NCI-H1105 treated with DMSO at 0.1 percent for 48 hours (cell line): ENCODE measurements around the gene NAALADL2.
"Not testable (repeated sequence)": the region's sequence is repeated elsewhere in the genome, so short reads cannot be mapped to it uniquely, and the experiment has no call there.

Experiments used
- DNase-seq: peaks from one replicate; lab custom pipeline; 2025; lab: John Stamatoyannopoulos, UW

The NAALADL2 gene

DNA sequence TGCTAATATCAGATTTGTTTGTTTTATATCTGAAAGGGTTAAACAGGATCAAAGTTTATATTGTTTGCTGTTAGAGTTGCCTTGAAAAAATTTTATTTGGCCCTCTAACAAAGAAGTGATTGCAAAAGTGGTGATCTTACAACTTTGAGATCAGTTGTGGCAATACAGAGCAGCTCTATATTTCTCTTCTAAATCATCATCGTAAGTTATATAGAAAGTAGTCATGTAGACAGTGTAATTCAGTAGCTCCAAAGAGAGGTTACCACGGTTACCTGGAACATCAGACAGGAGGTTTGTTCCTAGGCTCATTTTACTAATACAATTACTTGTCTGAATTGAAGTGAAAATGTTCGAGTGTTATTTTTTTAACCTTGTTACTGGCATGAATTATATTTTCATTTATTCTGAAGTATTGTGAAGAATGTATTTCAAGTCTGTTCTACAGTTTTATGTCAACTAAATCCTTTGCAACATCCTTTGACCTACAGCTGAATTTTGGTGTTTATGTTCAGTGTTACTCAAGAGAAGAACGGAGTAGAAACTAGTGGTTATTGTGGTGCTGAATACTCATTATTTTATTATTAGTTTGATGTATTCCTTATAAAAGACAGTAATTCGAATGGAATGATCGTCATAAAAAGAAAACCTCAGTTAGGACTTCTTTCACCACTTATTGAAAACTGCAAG lies 214.2 kb downstream of the NAALADL2 start:
- DNase-seq = peak; percentile 67

DNA sequence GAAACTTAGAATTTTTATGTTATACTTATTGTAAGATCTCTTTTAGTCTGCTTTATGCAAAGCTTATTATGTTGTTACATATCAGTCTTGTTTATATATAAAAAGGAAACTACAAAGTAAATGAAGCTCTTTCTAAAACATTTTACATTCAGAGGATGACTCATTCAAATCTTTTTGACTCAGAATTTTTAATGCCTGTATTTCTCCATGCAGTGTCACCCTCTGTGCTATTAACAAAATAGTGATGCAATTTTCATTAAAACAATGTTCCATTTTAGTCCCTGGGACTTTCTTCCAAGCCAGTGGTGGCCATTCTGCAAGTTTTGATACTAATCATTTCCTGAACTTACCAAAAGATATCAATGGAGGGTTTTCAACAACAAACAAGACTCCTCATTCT lies 216.1 kb downstream of the NAALADL2 start:
- no peak for DNase-seq

DNA sequence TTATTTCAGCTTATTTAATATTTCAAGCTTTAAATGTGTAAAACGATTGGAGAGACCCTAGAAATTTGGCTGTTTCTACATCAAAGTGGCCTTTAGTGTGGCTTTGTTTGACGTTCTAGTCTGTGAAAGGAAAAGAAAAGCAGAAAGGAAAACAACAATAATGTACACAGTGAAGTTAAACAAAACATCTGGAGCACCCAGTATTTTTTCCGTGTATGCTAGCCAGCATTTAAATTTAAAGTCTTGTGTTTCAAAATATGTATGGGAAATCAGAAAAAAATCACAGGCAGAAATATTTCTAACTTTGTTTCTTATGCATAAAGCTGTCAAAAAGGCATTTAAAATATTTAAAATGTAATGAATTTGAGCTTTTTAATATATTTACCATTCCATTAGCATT lies 218.1 kb downstream of the NAALADL2 start:
- no peak for DNase-seq

DNA sequence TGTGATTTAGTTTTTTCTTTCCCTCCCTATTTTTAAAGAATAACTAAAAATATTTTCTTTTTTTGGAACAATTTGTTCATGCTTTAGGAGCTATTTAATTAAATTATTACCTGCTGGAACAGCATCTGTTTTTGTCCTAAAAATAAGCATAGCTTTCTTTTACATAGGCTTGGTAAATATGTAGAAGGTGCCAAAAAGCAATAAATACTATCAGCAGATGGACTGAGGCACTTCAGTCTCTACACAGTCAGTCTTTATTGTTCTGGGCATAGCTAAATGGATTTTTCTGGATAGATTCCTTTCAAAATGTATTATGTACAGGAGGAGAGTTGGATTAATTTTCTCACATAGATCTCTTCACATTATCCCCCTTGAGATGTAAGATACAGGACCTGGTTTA lies 223.5 kb downstream of the NAALADL2 start:
- DNase-seq = peak; percentile 95

DNA sequence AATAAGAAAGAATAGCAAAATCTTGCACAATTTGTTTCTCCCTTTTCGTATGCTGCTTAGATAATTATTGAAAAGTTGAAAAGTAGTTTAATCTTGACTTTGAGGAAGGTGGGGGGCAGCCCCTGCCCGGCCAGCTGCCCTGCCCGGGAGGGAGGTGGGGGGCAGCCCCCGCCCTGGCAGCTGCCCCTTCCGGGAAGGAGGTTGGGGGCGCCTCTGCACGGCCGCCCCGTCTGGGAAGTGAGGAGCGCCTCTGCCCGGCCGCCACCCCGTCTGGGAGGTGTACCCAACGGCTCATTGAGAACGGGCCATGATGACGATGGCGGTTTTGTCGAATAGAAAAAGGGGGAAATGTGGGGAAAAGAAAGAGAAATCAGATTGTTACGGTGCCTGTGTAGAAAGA lies 228.0 kb downstream of the NAALADL2 start:
- DNase-seq = not testable (repeated sequence)

DNA sequence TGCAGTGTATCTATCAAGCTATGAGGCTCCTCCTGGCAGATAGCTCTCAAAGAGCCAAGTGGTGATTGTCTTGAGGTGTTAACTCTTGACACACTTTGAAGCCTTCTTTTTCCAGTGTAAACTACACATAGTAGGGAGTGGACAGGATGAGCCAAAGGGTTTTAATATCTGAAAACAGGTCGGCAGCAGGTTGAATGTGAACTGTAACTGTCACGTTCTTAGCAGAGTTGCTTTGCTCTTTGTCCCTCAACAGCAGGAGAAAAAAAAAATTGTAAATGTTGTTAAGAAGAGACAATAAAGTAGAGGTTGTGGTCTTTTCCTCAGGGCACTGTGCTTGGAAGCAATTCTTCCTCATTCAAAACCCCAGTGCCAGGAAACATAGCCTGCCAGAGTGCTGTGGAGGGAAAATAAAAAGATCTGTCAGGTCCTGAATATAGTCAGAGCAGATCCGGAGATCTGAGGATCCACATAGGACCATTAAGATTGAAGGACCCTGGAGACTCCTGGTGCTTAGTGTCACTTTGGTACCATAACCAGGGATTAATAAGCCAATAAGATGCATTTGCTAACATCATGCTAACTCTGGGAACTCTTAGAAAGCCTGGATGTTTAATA lies 229.7 kb downstream of the NAALADL2 start:
- no peak for DNase-seq

DNA sequence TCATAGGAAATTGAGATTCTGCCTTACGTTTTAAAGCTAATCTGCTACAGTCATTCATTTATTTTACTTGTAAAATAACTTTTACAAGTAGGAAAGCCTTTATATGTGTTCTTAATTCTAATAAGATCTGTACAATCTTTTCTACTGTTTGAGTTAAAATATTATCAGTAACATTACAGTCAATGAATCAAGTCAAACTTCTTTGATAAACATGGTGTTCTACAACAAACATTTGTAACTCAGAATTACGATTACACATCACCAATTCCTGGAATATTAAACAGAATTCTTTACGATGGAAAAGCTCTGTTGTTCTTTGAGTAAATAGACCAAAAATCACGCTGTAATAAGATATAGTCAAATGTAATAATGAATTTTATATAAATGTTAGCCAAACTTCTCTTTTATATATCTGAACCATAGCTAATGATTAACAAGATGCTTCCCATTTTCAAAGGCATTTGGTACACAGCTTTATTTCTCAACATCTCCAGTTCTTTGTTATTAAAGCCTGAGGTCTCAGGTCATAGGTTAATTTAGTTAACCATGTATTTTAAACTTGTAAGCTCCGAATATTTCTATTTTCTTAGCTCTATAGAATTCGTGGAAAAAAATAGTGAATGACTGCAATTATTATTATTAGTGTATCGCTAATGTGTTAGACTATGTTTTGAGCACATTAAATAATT lies 232.4 kb downstream of the NAALADL2 start:
- no peak for DNase-seq

DNA sequence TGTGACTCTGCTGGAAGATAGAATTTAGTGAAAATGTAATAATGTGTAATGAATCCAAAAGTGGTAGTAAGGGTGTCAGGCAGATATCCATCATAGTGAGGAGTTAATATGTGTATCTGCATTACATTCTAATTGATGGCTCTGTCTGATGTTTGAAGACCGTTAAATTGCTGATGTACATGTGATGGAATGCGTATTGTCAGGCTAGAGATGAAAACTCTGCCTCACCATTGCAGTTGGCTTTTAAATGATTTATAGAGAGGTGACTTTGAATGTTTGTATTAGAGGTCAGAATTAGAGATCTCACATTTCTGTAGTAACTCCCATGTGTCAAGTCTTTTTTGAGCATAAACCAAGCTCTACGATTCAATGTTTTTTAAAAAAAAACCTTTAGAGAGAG lies 234.6 kb downstream of the NAALADL2 start:
- no peak for DNase-seq

DNA sequence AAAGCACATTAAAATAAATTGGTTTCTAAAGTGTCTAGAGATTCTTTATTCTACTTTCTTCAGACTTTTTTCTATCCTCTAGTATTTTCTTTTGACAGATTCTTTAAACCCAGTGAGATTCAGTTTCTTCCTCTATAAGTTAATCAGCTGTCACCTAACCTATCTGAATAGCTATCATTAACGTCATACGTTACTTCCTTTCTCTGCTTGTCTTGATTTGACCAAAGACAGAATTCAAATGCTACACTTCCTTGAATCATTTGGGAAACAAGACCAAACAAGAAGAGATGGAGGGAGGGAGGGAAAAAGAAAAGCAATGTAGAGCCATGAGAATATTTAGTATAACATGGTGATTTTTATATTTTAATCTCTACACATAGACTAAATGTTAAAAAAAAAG lies 235.2 kb downstream of the NAALADL2 start:
- DNase-seq = no peak

DNA sequence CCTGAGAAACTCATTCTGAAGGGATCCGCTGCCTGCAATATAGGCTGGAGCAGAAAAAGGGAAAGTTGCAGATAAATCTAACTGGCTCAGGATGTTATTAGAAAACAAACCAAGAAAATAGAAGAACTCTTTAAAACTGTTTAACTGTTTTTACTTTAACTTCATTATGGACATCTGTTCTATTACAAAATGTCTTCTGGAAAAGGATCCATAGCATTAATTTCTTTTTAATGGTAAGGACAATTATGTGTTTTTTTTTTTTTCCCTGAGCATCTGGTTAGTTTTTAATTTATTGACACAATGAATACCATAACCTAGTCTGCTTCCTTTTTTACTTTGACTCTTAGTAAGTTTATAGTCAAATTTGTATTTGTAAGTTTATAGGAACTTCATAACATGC lies 239.5 kb downstream of the NAALADL2 start:
- no peak for DNase-seq

DNA sequence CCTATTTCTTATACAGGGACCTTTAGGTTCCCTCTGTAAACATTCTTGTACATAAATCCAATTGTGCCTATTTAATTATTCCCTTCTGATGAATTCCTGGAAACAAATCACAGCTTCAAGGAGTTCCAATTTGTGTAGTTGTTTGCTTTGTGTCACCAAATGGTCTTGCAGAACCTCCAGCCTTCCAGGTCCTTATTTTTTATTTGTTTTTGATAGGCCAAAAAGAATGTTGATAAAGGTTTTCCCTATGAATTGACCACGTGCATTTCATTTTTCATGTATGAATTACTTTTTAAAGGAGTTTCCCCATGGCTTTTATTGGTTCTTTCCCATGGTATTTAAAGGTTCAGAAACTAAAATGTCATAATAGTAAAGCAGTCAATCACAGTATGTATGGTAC lies 243.0 kb downstream of the NAALADL2 start:
- DNase-seq = no peak

DNA sequence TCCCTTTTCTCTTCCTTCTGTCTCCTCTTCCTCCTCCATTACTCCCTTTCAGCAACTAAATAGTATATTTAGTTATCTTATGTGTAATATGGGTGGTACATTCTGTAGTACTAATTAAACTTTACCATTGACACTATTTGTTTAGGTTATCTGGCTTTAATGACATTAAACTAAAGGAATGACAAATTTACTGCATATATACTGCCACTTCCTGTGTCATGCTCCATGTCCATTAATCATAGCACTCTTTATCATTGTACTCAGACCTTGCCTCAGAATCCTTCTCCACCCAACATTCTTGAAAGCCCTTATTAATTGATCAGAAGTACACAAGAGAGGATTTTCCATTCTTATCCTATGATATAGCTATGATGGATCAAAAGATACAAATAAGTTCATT lies 244.2 kb downstream of the NAALADL2 start:
- DNase-seq = no peak

DNA sequence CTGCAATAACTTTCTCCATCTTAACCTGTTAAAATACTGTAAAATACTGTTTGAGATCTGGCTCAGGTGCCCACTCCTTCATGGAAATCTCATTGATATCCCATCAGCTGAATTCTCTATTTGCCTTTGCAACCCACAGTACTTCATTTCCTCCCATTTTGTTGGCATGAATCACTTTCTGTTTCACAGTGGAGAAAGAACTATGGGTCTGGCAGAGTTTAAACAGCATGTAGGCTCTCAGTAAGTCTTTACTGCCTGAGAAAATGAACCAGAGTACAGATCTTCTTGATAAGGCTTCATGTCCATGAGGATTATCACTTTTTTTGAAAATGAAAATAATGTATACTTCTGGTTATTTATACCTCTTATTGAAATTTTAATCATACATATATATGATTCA lies 245.9 kb downstream of the NAALADL2 start:
- DNase-seq = no peak

DNA sequence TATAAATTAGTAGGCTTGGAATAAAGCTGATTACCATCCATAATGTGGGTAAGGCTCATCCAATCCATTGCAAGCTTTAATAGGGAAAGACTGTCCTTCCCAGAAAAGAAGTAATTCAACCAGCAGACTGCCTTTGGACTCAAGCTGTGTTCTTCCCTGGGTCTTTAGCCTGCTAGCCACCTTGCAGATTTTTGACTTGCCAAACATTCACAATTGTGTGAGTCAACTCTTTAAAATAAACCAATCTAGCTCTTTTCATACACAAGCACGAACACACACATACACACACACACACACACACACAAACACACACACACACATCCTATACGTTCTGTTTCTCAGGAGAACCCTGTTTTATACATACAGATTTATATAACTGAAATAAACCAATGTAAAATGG lies 248.1 kb downstream of the NAALADL2 start:
- DNase-seq = no peak

DNA sequence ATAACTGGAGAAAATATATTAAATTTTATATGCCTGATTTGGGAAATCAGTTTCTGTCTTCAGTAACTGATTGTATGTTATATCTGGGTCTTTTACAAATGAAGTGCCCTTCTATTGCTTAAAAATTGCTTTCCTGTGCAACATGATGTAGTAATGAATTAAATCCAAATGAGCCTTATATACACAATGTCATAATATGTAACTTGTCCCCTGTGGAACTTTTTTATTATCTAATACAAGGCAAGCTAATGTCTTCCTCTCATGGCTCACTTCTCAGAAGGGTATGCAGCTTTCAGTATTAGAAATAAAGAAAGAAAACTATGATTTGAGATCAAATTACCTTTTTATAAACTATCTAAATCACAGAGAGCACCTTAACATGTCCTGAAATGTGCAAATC lies 248.9 kb downstream of the NAALADL2 start:
- no peak for DNase-seq

DNA sequence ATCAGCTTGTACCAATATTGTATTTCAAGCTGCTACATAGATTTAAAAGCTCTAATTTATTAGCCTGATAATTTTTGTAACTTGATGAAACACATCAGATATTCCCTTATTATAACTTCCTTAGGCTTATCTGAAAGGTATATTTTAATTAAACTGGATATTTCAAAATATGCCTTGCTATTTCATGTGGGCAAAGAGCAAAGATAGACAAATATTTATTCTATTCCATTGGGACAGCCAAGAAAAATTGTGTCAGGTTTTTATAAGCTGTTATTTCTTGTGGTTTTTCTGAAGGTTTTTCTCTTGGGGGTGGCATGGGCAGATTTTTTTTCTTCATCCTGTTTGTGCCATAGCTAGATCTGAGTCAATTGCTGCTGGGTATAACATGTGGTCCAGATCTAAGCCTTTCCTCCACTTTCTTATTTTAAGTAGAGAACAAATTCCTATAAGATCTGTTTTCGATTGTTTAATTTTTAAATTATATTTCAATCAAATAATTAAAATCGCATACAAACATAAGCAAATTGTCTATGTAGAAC lies 249.5 kb downstream of the NAALADL2 start:
- no peak for DNase-seq

DNA sequence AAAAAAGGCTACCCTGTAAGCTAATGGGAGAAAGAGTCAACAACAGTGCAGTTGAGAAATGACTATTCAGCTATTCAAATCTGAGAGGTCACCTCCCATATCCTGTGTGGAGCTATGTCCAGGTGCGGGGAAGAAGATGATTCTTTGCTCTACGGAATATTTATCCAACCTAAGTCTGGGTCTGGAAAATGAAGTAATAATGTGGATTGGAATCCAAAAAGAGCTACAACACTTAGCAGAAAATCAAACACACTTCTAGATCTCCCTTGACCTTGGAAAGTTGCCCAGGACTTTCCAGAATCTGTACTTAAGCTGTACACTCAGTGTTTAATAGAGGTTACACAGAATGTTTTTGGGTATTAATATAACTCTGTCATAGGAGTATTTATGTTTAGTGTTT lies 251.9 kb downstream of the NAALADL2 start:
- no peak for DNase-seq

DNA sequence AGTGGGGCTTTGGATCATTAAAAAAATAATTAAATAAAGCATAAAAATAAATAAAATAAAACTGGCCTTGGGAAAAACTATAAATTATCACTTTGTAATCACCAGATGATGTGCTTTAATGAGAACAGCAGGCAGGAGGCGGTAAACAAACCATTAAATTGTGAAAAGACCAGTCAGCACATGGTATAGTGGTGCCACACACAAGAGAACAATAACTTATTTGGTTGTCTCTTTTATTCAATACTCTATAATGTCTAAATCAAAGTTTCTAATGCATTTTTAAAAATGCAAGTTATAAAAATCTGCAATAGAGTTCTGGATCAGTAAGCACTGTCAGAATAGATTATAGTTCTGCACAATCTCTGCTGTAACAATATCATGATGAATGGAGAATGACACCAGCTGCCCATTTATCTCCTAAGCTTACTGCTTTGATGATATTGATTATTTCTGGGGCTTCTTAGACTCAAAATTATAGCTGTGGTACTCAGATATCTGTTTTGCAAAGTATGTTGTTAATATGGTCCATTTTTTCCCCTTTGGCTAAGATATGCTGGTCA lies 259.3 kb downstream of the NAALADL2 start:
- DNase-seq = no peak

DNA sequence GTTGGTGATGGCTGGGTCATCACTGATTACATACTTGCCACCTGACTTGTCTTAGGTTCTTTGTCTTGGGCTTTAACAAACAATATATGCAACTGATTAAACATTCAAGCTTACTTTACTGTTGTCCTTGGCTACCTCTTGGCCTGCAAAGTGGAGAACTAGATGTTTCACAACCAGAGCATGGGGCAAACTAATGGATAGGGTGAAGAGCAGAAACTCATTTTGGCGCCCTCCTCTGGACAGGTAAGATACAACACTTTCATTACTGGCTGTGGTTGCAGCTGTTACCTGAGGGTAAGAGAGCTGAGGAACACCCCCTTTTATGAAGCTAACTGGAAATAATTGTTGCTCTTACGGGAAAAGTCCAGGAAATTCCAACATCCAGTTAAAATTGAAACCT lies 262.1 kb downstream of the NAALADL2 start:
- no peak for DNase-seq

DNA sequence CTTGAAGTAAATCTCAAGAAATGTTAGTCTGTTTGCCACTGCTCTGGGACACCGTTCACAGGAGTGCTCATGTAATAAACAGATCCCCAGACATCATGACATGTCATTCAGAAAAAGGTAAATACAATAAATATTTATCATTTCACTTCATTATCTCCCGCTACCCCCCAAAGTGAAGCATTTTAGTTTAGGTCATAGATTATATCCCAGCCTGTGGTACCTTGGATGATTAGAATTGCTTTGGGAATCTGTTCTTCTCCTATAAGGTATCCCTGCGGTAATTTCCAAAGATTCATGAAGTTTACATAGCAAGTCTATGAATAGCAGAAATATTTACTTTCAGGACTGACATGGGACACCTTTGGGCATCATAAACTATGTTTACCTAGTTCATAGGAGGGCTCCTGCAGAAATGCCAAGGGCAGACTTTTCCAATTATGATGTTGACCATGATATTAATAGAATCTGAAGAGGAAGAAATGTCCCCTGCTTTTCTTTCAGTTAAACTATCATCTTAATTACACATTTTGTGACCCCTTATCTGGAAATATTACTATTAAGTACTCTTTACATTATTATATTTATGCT lies 268.0 kb downstream of the NAALADL2 start:
- no peak for DNase-seq

DNA sequence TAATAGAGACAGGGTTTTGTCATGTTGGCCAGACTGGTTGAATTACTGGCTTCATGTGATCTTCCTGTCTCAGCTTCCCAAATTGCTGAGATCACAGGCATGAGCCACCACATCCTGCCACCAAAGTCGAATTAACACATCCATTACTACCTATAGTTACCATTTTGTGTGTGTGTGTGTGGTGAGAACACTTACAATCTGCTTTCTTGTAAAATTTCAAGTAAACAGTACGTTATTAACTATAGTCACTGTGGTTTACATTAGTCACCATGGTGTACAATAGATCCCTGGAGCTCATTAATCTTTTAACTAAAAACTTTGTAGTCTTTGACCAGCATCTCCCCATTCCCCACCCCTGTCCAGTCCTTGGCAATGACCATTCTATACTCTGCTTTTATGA lies 270.0 kb downstream of the NAALADL2 start:
- DNase-seq = no peak

DNA sequence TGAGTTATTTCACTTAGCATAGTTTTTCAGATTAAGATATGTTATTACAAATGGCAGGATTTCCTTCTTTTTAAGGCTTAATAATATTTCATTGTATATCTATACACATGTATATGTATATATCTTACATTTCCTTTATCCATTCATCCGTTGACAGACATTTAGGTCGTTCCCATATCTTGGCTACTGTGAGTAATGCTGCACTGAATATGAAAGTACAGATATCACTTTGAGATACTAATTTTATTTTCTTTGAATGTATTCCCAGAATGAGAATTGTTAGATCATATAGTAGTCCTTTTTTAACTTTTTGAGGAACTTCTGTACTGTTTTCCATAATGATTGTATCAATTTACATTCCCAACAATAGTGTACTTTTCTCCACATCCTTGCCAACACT lies 270.4 kb downstream of the NAALADL2 start:
- no peak for DNase-seq

DNA sequence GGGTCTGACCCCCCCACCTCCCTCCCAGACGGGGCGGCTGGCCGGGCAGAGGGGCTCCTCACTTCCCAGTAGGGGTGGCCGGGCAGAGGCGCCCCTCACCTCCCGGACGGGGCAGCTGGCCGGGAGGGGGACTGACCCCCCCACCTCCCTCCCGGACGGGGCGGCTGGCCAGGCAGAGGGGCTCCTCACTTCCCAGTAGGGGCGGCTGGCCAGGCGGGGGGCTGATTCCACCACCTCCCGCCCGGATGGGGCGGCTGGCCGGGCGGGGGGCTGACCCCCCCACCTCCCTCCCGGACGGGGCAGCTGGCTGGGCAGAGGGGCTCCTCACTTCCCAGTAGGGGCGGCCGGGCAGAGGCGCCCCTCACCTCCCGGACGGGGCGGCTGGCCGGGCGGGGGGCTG lies 272.7 kb downstream of the NAALADL2 start:
- not testable (repeated sequence) for DNase-seq
